Activated CD4-positive, alpha-beta T cell treated with anti-CD3 and anti-CD28 coated beads for 4 hours (primary cell): ENCODE results near the gene S100Z.
"Not testable (repeated sequence)": the region's sequence is repeated elsewhere in the genome, so short reads cannot be mapped to it uniquely, and the experiment has no call there.

ENCODE experiments used
- DNase-seq, 2 donors: peaks; one replicate each; pipeline ENCODE4 v3.0.0-alpha.2; 2020

S100Z gene

GRCh38 chr5:76831110-76831452 is 18.7 kb upstream of the S100Z start:
- no peak for DNase-seq

GRCh38 chr5:76836181-76836580 is 13.6 kb upstream of the S100Z start:
- DNase-seq = no peak

DNA sequence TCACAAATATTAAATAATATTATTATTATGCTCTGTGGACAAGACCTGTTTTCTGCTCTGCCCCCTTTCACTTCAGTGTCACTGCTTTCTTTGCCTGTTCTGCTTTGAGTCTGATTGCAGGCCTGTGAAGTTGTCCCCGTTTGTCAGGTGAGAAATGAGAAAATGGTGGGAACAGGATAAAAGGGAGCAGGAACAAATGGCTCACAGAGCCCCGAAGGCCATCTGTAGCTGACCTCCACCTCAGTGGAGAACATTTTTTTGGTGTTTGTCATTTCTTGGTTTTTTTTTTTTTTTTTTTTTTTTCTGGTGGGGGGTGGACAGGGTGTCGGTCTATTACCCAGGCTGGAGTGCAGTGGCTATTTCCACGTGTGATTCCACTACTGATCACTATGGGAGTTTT is 13.2 kb upstream of the S100Z start:
- no peak for DNase-seq

DNA sequence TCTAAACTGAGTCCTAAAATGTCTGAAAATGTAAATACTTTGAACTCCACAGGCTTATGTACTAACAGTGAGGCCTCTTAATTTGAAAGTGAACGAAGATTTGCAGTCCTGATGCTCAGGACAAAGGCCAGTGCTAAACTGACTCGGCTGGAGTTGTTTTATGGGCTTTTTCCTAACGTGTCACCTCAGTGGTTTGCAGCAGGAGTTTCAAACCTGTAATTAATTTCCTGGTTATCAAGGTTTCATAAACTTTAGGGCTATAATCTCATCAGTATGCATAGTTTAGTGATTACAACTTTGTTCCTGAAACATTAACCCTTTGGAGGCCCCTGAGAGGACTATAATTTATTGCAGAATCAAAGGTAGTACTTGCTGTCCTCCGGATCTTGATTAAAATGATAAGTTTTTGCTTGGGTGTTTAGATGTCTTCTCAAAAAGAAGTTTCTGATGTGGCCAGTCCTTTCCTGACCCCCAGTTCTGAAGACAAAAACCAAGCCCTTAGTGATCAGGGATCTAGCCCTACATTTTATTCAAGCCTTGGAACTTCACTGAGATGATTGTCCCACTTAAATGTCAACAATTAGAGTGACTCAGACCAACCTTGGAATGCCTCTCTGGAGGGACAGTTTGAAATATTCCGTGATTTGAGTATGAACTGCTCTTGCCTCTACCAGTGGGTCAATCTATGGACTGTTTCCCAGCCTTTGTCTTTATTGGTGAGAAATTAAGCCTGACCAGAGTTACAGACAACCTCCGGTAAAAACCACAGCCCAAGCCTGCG is 11.1 kb upstream of the S100Z start:
- DNase-seq = no peak

- DNase-seq = no peak
Observed at GRCh38 chr5:76841361-76841760, 8.5 kb upstream of the S100Z start.

DNA sequence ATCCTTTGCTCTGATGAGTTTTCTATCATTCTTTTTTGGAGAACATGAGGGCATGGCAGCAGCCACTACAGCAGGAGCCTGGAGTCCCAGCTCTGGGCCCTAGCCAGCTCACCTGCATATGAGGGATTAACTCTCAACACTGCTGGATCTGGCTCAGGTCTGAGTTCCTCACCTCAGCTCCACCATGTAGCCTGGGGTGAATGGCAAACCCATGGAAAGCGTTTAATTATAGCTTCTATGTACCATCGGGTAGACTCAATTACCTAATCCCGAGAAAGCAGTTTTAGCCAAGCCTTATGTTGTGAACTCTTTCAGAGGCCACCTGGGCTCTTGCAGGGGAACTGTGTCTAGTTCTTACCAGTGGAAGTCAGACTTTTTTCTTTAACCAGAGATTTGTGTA is 3.9 kb upstream of the S100Z start:
- no peak for DNase-seq

GRCh38 chr5:76850543-76851145 is 830 bp downstream of the S100Z start:
- DNase-seq = no peak

GRCh38 chr5:76851728-76852369 is 2.0 kb downstream of the S100Z start:
- no peak for DNase-seq

DNA sequence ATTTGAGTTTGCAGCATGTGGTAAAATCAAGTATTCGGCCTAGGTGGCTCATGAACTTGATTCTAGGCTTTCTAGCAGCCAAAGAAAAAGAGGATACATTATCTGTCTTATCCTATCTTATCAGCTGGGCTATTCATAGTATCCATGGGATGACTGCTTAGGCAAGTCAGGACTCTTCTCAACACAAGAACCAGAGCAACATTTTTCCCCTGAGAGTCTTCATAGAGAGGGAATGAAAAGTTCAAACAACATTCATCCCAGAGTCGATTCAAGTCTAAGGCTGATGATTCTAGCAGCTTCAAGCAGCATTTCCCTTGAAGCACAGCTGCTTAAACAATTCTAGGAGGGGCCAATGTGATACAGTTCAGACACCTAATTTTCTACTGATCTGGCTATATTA is 3.0 kb downstream of the S100Z start:
- DNase-seq = no peak

DNA sequence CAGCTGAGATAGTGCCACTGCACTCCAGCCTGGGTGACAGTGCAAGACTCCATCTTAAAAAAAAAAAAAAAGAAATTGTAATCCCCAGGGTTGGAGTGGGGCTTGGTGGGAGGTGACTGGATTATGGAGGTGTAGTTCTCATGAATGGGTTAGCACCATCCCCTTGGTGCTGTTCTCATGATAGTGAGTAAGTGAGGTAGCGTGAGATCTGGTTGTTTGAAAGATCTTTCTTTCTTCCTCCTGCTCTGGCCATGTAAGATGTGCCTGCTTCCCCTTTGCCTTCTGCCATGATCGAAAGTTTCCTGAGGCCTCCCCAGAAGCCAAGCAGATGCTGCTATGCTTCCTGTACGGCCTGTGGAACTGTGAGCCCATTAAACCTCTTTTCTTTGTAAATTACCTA is 3.9 kb downstream of the S100Z start:
- not testable (repeated sequence) for DNase-seq

- no peak for DNase-seq
Observed at GRCh38 chr5:76854644-76855043, 4.8 kb downstream of the S100Z start.

- not testable (repeated sequence) for DNase-seq
Observed at GRCh38 chr5:76855501-76855900, 5.7 kb downstream of the S100Z start.

- peak; percentile 27 to 30 for DNase-seq
Observed at GRCh38 chr5:76855961-76856360, 6.1 kb downstream of the S100Z start.

DNA sequence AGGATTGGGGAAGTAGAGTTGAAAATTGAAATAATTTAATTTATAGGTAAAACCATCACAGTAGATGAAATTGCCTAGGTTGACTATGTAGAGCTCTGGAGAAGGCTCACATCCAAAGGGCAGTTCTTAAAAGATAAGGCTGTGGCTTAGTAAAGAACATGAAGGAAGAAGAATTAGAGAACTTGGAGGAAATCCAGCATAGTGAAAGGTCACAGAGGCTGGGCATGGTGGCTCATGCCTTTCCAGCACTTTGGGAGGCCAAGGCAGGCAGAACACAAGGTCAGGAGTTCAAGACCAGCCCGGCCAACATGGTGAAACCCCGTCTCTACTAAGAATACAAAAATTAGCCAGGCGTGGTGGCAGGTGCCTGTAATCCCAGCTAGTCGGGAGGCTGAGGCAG is 7.0 kb downstream of the S100Z start:
- DNase-seq = not testable (repeated sequence)

DNA sequence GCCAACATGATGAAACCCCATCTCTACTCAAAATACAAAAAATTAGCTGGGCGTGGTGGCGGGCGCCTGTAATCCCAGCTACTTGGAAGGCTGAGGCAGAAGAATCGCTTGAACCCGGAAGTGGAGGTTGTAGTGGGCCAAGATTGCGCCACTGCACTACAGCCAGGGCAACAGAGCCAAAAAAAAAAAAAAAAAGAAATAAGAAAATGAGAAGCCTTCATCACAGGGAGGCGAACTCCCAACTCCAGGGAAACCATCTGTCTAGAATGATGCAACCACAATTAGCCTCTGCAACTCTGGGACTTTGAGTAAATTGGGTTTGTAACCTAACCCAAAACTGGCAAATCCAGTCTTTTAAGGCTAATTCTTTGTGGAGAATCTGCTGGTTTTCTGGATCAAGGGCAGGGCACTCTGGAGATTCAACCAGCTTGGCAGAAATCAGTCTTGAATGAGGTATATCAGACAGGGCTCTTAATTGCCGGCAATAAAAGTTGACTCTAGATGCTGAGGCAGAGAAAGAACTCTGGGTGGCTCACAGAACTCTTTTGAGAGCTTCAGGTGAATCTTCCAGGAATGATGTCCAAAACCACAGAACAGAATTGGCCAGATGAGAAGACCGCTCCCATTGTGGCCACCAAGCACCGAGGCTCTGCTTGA is 9.9 kb downstream of the S100Z start:
- no peak for DNase-seq

- DNase-seq = no peak
Observed at GRCh38 chr5:76861612-76862011, 11.8 kb downstream of the S100Z start.

- no peak for DNase-seq
Observed at GRCh38 chr5:76863001-76863400, 13.2 kb downstream of the S100Z start.

DNA sequence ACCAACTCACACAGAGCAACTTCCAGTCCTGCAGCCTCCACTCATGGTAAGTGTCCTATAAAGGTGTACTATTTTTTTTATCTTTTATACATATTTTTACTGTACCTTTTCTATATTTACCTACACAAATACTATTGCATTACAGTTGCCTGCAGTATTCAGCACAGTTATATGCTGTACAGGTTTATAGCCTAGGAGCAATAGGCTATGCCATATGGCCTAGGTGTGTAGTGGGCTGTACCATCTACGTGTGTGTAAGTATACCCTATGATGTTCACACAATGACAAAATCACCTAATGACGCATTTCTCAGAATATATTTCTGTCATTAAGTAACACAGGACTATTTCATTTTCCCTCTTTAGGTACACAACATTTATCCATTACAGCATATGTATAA is 16.7 kb downstream of the S100Z start:
- DNase-seq = no peak

- DNase-seq = no peak
Observed at GRCh38 chr5:76867038-76867437, 17.2 kb downstream of the S100Z start.

GRCh38 chr5:76867827-76868693 is 18.2 kb downstream of the S100Z start:
- DNase-seq = peak; percentile 32 to 63

DNA sequence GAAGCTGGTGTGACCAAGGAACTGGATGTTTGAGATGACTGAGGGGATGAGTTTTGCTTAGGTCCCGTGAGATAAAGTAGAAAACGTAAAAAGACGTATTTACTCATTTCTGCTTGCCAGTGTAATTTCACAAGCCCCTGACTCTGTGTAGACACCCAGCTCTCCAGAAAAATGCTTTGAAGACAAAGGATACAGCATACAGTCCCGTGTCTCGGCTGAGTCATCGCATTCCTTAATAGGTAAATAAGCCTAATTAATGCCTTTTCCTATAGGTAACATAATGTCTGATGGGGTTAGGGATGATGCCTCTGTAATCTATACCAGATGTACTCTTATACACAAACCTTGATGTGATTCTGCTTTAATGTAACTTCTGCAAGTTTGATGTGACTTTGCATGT is 20.2 kb downstream of the S100Z start:
- DNase-seq = no peak

DNA sequence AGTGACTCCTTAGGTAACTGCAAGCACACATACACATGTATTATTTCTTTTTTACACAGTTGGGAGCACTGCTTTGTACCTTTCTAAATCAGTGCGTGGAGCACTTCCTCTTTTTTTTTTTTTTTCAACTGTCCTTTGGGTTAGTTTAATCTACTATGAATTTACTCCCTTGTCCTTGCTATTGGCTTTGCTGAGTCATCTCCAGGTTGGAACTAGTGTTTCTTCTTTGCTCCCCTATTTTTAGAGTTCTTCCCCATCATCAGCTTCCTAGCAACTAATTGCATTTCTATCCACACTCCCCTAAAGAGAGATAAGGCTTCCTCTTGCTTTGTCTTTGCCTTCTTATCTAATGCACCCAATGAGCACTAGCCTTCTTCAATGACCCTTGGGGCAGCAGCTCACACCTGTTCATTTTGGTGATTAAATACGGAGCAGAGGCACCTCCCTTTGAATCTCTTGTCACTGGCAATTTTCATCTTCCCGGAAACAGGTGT is 24.3 kb downstream of the S100Z start:
- DNase-seq = no peak
